GM18907 (cell line): ENCODE data around the gene SPARC.
"Not testable (repeated sequence)": the region's sequence is repeated elsewhere in the genome, so short reads cannot be mapped to it uniquely, and the experiment has no call there.

ENCODE experiments used
- ATAC-seq: cut with Tn5 transposase; IDR thresholded peaks from one replicate; pipeline ENCODE4 v1.9.1; 2021; ENCODE audit warnings: mild to moderate bottlenecking, moderate library complexity; ENCODE audit not compliant: unreplicated experiment

Gene SPARC, protein sequence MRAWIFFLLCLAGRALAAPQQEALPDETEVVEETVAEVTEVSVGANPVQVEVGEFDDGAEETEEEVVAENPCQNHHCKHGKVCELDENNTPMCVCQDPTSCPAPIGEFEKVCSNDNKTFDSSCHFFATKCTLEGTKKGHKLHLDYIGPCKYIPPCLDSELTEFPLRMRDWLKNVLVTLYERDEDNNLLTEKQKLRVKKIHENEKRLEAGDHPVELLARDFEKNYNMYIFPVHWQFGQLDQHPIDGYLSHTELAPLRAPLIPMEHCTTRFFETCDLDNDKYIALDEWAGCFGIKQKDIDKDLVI

DNA sequence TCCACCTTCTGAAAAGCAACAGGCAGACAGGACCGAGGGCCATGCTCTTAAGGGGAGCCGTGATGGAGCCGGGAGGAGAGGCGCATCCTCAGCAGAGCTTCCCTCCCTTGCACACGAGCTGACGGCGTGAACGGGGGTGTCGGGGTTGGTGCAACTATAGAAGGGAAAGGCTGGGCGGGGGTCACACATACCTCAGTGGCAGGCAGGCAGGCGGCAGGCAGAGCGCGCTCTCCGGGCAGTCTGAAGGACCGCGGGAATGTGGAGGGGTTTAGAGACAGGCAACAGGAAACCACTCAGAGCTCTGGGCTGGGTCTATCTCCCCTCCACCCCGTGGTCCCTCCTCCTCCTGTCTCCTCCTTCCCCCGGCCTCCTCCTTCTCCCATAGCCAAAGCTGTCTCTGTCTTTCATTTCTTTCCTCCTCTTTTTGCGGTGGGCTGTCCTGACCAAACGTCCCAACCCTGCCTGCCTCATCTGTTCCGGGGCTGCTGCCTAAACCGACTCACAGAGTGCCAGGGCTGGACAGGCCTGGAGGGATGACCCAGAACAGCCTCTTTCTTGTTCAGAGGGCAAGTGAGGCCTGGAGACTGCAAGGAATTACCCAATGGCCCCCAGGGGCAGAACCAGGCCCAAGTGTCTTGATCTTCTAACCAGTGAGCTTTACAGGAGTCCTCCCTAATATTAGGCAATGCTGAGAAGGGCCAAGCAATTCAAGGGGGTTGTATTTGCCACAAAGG is at the start of gene SPARC:
Gene SPARC, minus strand, starts transcription at position 242 of the 734 bp plus-strand sequence. CDS start 10,727 bp downstream, outside the sequence.
- peak; percentile 89 for ATAC-seq

DNA sequence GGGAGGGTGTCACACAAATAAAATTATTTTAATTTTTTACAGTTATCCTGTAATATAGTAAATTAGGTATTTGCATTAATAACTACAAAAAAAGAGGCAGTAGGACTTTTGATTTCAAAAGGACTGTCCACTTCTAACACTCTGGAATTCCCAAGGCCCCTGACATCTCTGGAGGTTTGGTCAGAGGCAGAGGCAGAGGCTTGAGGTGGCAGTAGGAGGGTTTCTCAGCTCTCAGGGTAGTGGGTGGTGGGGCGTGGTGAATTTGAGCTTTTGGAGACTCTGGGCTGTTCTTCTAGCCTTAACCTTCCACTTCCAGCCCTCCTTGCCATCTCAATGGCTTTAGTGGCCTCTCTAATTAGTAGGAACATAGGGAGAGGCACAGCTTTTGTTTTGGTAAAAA is 48.9 kb upstream of the SPARC start:
- ATAC-seq, result no peak

DNA sequence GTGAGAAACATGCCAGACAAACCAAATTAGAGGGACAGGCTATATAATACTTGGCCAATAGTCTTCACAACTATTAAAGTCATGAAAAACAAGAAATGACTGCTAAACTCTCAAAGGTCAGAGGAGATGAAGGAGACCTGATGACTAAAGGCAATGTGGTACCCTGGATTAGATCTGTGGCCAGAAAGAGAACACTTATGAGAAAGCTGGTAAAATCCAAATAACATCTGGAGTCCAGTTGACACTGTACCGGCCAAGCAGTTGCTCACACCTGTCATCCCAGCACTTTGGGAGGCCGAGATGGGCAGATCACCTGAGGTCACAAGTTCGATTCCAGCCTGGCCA is 47.3 kb upstream of the SPARC start:
- ATAC-seq, result no peak

DNA sequence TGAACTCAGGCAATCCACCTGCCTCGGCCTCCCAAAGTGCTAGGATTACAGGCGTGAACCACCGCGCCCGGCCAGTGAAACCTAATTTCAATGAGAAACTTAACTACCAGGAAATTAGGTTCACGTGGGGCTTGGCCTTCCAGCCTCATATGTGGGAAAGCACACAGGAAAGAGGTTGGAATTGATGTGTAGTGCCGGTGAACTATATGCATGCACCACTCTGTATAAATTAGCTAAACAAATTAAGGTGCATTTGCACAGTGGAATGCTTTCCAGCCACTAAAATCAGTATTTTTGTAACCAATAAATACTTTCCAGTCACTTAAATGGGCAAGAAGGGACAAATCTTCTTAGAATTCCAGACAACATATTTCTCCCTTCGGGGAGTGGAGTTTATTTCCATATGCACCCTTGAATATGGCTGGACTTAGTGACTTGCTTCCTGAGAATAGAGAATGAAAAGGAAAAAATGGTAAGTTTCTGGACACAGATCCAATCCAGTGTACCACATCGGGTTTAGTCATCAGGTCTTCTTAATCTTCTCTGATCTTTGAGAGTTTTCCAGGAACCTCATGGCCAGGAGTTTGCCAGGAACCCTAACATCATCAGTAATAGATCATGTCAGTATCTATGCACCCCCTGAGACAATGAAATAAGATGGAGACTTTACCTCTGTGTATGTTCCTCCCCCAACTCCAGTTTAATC is 46.8 kb upstream of the SPARC start:
- no peak for ATAC-seq

DNA sequence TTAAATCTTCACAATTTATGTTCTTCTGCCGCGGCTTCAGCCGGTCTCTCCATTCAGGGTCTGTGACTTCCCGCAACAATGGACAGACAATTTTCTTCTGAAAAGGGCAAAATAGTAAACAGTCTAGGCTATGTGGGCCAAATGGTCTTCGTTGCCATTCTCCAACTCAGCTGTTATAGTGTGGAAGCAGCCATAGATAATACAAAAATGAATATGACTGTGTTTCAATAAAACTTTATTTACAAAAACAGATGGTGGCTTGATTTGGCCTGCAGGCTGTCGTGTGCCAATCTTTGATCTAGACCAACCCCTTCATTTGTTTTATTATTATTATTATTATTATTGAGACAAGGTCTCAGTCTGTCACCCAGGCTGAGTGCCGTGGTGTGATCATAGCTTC is 43.7 kb upstream of the SPARC start:
- ATAC-seq, result no peak

DNA sequence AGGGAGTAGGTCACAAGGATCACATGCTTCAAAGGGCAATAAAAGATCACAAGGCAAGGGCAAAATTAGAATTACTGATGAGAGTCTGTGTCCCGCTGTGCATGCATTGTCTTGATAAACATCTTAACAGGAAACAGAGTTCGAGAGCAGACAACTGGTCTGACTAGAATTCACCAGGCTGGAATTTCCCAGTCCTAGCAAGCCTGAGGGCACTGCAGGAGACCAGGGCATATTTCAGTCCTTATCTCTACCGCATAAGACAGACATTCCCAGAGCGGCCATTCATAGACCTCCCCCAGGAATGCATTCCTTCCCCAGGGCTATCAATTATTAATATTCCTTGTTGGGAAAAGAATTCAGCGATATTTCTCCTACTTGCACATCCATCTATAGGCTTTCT is 42.9 kb upstream of the SPARC start:
- ATAC-seq, result not testable (repeated sequence)

DNA sequence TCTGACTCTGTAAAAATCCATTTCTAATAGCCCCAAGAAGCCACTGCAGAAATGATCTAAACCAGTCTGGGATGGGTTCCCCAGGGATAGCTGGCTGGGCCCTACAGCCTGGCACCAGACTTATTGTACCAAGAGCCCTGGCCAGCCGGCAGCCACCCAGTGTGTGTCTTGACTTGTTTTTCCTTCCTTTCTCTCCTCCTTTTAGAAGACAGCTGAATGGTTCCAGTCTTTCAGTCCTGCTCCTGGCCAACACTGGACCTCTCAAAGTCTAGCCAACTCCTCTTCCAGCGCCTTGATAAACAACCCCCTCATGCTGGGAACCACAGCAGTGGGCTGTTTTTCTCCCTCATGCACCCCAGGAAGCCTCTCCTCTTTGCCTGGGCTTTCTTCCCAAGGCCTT is 37.6 kb upstream of the SPARC start:
- no peak for ATAC-seq

DNA sequence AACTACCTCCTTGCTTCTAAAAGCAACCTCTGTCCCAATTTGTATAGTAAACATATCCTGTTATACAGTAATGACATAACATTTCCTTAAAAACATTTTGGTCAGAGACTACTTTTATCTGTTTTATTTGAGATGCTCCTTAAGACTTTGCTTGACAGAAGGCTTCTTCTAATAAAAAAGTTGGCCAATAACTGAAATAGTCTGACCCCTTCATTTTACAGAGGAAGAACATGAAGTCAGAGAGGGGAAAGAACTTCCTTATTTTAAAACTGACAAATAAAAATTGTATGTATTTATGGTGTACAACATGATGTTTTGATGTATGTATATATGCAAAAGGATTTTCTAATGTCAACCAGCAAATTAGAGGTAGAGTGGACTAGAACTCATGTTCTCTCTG is 35.8 kb upstream of the SPARC start:
- no peak for ATAC-seq

DNA sequence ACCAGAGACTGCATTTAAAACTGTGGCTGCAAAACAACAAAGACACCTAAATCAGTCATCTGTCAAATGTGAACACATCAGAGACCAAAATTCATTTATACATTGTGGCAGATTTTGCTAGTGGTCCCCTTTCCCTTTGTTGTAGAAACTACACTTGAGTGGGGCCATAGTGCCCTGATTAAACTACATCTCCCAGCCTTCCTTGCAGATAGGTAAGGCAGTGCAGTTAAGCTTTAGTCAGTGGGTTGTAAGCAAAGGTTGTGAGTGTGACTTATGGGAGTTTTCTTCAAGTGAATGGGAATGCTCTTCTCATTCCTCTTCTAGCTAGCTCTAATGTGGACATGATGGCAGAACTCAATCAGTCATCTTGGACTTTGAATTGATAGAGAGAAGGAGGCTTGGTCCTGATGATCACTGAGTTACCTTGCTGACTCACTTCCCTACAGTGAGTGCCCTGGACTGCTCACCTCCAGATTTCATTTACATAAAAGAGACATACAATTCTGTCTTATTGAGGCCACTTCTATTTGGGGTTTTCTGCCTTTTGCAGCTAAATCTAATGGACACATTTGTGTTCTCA is 35.2 kb upstream of the SPARC start:
- ATAC-seq, result peak; percentile 34

DNA sequence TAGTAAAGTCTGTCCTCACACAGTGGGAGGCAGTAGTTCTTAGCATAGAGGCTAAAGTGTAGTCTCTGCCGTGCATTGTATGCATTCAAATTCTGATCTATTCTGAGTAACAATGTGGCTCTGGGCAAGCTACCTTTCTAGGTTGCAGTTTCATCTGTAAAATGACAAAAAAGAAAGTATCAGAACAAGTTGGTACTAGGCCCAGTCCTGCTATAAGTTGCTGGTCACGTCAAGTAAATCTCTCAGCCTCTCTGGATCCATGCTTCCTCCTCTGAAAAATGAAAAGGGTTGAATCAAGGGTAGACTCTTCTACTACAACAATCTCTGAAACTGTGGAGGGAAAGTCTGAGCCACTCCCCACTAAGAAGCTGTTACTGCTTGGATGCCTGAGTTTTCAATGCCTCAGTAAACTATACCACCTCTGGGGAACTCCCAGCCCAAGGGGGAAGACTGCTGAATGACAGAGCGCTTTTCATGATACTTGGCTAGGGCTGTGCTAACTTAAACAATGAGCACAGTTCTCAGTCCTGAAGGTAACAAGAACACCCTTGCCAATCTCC is 34.5 kb upstream of the SPARC start:
- ATAC-seq, result peak; percentile 88

DNA sequence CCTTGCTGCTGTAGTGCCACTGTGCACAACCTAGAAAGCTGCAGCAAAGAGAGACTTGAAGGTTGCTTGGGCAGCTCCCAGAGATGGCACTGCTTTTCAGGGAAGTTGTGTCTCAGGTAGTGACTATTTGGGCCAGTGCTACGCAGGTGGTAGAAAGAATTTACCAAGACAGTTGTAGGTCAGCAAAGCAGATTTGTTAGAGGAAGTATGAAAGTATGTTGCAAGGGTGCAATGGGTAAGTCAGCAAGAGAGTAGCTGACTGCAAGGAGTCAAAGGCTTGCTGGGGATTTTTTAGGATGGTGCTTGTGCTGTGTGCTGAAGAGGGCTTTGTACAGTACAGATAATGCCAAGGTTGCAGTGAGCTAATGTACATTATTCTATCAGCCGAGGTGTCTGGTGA is 33.5 kb upstream of the SPARC start:
- ATAC-seq, result no peak

DNA sequence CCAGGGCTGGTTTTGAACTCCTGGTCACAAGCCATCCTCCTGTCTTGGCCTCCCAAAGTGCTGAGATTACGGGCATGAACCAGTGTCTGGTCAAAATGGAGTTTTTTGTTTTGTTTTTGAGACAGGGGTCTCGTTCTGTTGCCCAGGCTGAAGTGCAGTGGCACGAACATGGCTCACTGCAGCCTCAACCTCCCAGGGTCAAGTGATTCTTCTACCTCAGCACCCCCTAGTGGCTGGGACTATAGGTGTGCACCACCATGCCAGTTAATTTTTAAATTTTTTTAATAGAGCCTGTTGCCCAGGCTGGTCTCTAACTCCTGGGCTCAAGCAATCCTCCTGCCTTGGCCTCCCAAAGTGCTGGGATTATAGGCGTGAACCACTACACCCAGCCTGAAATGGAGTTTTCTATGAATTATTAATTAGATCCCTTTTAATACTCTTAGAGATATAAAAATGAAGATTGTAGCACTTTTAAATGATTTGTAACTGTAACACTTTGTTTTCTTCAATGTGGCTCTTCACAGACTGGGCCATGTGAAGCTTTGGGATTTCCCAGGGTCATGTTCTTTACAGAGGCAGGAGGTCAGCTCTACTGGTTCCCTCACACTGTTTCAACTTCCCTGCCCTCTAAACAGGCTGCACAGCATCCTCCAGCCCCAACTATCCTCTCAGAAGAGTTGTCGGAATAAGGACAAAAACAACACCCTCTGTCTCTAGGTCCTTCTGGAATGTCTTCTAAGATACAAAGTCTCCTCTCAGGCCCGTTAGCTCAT is 32.7 kb upstream of the SPARC start:
- no peak for ATAC-seq

DNA sequence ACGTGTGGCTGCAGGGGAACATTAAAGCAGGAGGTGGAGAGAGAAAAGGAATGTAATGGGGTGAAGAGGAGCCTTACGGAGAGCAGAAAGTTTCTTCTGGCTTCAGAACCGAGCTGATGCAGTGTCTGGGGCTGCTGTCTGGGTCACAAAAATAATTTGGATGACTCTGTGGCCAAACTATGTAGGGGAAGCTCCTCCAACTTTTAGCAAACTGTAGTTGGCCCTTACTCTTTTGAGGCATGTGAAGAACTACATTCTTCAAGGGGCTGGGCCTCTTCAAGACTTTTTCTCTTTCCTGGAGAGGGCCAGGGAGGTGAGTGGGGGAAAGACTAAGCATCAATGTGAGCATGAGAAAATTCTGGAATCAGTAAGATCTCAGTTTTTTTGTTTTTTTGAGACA is 31.9 kb upstream of the SPARC start:
- ATAC-seq, result no peak

DNA sequence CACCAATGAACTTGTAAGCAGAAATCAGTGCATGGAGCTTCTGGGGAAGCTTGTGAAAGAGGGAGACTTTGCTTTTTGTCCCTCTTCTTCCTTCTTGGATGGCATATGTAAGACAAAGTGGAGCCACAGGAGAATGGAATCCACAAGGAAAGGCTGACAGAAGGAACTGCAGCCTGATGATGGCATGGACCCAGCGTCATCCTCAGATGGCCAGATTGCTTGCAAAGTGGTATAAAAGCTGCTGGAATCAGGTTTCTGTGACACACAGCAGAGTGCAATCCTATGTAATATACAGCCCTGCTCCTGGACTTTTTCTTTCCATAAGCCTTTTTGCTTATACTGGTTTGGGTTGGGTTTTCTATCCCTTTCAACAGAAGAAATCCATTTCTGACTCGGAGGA is 31.4 kb upstream of the SPARC start:
- ATAC-seq, result no peak

DNA sequence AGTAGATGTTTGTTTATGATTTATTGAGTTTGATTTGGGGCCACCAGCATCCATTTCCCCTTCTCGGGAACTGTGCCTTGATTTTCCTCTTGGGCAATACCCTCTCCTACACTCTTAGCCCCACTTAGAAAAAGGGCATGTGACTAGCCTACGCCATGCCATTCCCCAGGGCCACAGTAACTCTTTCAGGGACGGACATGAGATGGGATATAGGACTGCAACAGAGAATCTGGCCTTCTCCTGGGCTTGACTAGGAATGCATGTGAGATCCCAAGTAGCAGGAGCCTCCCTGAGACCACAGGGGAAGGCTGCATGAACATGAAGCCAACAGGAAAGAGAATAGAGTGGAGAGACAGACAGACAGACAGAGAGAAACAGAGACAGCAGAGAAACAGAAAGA is 30.7 kb upstream of the SPARC start:
- ATAC-seq, result no peak

DNA sequence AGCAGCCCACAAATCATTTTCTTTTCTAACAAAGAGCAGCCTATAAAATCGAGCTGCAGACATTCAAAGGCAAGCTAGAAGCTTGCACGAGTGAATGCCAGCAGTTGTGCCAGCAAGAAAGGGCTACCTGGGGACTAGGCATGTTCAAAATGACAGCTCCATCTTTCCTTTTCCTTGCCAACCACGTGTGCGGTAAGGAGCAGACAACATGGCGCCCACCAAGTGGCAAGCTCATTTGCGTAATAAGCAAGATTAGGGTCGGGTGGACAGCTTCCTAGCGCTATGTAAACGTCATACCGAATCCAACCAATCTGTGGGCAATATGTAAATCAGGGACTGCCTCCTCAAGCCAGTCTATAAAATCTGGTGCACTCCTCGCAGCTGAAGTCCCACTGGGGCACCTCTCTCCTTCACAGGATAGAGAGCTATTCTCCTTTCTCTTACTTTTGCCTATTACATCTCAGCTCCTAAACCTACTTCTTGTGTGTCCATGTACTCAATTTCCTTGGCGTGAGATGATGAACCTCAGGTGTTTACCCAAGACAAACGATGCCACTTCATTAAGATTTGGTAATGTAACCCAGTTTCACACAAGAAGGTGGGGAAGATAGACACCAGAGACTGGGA is 22.5 kb upstream of the SPARC start:
- no peak for ATAC-seq

DNA sequence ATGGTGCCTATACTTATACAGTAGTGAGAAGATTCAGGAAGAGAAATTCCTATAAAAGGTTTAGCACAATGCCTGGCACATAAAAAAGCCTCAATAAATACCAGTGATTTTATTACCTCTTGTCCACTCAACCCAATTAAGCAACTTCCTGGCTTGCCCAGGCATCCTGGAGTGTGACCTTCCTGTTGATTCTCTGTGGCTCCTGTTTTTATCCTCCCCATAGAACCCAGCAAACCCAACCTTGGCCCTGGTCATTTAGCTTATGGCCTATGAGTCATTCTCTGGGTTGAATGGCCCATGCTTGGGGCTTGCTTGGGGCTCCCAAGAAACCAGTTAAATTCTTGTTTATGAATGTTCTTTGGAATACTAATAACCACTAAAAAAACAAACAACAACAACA is 21.4 kb upstream of the SPARC start:
- no peak for ATAC-seq

DNA sequence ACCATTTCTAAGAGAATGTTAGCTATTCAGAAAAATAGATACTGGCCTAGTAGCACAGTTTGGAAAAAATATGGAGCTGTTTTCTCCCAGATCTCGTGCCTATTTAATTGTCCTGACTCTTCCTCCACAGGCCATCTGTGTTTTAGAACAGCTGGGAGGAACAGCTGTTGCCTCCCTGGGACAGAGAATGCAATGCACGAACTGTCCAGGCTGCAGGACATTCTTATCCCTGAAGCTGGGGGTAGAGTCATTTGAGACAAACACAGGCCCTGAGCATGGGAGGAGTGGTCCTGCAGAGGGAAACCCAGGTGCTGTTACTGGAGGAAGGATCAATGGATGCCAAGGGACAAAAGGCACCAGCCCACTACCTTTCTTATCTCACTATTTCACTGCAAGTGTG is 20.9 kb upstream of the SPARC start:
- ATAC-seq, result no peak

DNA sequence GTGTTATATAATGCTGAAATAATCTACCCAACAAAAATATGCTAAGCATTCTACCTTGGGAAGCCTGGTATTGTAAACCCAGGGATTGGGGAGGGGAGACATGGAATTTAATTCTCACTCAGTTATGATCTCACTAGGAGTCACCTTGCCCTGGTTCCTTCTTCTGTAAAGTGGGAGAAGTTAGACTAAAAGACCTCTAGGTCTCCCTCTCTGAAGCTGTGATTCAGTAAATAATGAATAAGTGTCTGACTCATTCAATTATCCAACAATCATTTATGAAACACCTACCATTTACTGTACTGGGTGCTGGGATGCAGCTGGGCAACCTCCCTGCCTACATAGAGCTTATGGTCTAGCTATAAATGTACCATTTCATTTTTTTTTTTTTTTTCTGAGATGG is 20.2 kb upstream of the SPARC start:
- no peak for ATAC-seq

DNA sequence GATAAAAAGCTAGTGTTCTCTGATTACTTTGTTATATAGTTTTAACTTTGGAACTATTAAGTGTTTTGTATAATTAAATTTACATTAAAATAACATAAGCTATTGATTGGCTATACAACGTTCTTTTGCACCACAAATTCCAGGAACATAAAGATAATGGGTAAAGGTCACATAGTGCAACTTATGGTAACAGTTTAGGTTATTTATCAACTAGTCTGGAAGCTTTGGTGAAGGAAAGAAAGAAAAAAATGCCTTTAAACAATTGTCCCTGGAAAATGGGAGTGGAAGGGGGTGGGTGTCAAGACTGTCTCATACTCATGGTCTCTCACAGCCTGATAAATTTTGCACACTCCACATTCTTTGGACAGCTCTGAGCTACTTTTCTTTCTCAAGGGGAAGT is 17.1 kb upstream of the SPARC start:
- ATAC-seq, result no peak
